ENCODE data around the gene ACSL3.

ACSL3 gene

GRCh38 chr2:222899413-222900181 lies 38.8 kb downstream of the ACSL3 start:
- in situ Hi-C loops (cut with MboI; ENCODE audit: low sequenced_read_pairs): loop anchor here (5.0 kb wide), 1 partner anchor 207 kb away; no protein-coding TSS in a partner anchor
- peaks cover 8% of the 10 kb centered on the region for H3K4me1 ChIP-seq
- no peaks in the 10 kb centered on the region for H3K36me3 ChIP-seq (replicated peaks)
- no peaks in the 10 kb centered on the region for H3K27me3 ChIP-seq (ENCODE audit: low read depth)
- H3K4me3 ChIP-seq: no peak overlapping the region
- no peak for DNase-seq (ENCODE audit: low spot score in 2 of 2)
- H3K9me3 ChIP-seq: no peaks in the 10 kb centered on the region

DNA sequence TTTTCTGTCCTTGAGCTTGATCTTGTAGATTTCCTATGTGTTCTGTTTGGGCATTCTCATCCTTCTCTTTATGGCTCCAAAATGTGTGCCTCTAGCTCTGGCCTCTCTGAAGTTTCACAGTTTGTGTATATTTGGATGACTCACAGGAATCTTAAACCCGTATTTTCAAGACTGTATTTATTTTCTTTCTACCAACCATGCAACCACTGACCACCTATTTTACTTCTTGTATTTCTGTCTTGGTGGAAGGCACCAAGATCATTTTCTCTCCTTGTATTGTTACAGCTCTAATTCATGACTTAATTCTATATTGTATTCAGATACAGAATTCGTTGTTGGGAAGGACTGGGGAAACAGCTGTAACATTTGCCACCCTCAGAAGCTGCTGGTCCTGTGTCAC lies 39.5 kb downstream of the ACSL3 start:
- DNase-seq (ENCODE audit: low spot score in 2 of 2): peak in 1 of 2 experiments; percentile 7
- H3K9me3 ChIP-seq: no peaks in the 10 kb centered on the region
- in situ Hi-C loops (cut with MboI; ENCODE audit: low sequenced_read_pairs): loop anchor here (5.0 kb wide), 1 partner anchor 208 kb away; no protein-coding TSS in a partner anchor

DNA sequence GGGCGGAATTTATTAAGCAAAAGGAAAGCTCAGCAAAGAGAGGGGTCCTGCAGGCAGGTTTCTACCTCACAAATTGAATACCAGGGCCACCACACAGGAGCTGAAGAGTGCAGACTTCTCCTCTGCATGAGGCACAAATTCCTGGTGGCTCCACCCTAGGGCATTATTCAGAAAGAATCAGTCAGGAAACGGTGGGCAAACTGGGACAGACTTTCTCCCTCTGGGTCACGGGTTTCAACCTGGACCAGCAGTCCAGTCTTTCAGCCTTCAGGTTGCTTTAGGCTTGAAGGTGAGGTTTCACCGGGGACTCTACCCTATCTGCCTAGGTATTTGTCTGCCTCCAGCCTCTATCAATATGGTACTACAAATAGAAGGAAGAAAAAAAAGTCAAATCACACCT lies 41.8 kb downstream of the ACSL3 start:
- no peaks in the 10 kb centered on the region for H3K9me3 ChIP-seq
- H3K27me3 ChIP-seq (ENCODE audit: low read depth): no peaks in the 10 kb centered on the region
- in situ Hi-C loops (cut with MboI; ENCODE audit: low sequenced_read_pairs): loop anchor here (5.0 kb wide), 1 partner anchor 210 kb away; no protein-coding TSS in a partner anchor
- peaks cover 8% of the 10 kb centered on the region for H3K4me1 ChIP-seq
- no peak for DNase-seq (ENCODE audit: low spot score in 2 of 2)
- H3K36me3 ChIP-seq (replicated peaks): no peaks in the 10 kb centered on the region
- no peak overlapping the region for H3K4me3 ChIP-seq

More for the DNA sequence above, 39.5 kb downstream of the ACSL3 start:
- Histone ChIP-seq H3K4me3 (no peak overlapping the region), H3K27me3 (ENCODE audit: low read depth) (no peaks in the 10 kb centered on the region), H3K36me3 (replicated peaks) (no peaks in the 10 kb centered on the region), H3K4me1 (peaks cover 8% of the 10 kb centered on the region)

GRCh38 chr2:222903234-222904220 lies 42.7 kb downstream of the ACSL3 start:
- no peaks in the 10 kb centered on the region for H3K27me3 ChIP-seq (ENCODE audit: low read depth)
- no peaks in the 10 kb centered on the region for H3K36me3 ChIP-seq (replicated peaks)
- peaks cover 8% of the 10 kb centered on the region for H3K4me1 ChIP-seq
- in situ Hi-C loops (cut with MboI; ENCODE audit: low sequenced_read_pairs): loop anchor here (5.0 kb wide), 1 partner anchor 211 kb away; no protein-coding TSS in a partner anchor
- no peak overlapping the region for H3K4me3 ChIP-seq
- no peaks in the 10 kb centered on the region for H3K9me3 ChIP-seq
- DNase-seq (ENCODE audit: low spot score in 2 of 2): peak; percentile 50 to 52

DNA sequence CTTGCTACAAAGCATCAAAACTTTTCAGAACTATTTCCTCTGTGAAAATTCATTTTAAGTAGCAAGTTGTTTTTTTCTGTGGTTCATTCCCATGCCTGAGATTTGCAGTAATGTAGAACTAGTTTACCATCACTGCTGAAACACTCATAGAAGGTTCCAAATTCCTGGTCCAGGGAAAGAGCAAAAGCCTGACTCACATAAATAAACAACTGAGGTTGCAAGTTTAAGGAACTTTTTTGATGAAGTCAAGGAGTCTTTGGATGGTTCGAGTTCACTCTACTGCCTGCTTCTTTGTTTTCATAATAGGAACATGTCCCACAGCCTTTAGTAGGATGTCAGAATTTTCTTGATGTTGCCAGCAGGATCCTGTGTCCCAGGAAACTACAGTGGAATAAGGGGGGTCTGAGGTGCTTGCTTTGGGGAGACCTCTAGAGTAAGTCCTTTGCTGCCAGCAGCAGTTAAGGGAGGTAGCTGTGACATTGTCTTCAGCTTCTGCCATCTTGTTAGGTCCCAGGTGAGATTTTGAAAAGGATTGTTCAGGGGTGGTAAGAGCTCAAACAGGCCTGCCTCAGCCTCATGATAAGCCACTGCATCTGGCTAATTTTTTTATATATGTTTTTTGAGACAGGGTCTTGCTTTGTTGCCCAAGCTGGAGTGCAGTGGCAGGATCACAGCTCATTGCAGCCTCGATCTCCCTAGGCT lies 43.9 kb downstream of the ACSL3 start:
- Histone ChIP-seq H3K9me3 (no peaks in the 10 kb centered on the region), H3K36me3 (replicated peaks) (no peaks in the 10 kb centered on the region), H3K4me3 (no peak overlapping the region), H3K27me3 (ENCODE audit: low read depth) (no peaks in the 10 kb centered on the region), H3K4me1 (peaks cover 8% of the 10 kb centered on the region)
- in situ Hi-C loops (cut with MboI; ENCODE audit: low sequenced_read_pairs): loop anchor here (5.0 kb wide), 1 partner anchor 212 kb away; no protein-coding TSS in a partner anchor
- DNase-seq (ENCODE audit: low spot score in 2 of 2): no peak

DNA sequence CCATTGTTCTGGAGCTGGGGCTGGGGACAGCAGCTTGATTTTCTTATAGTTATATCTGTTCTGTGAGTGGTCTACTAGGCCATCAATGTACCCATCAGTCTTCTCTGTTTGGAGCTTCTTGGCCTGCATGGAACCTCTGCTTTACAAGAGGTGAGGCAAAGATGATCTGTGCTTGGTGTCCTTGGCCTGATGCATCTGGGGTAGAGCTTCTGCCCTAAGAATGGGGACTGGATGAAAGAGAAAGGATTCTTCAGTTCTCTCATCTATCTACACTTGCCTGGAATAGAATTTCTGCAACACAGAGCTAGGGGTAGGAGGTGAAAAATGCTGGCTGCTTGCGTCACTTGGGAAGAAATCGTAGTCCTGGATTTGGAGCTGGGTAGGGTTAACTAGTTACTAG lies 46.2 kb downstream of the ACSL3 start:
- Histone ChIP-seq H3K27me3 (ENCODE audit: low read depth) (no peaks in the 10 kb centered on the region), H3K9me3 (no peaks in the 10 kb centered on the region), H3K4me3 (no peak overlapping the region), H3K36me3 (replicated peaks) (peaks cover 2% of the 10 kb centered on the region; the same call in 1 of the 2 replicates), H3K4me1 (no peaks in the 10 kb centered on the region; the same call in 1 of the 2 replicates)
- no peak for DNase-seq (ENCODE audit: low spot score in 2 of 2)
- in situ Hi-C loops (cut with MboI; ENCODE audit: low sequenced_read_pairs): no loop called here

DNA sequence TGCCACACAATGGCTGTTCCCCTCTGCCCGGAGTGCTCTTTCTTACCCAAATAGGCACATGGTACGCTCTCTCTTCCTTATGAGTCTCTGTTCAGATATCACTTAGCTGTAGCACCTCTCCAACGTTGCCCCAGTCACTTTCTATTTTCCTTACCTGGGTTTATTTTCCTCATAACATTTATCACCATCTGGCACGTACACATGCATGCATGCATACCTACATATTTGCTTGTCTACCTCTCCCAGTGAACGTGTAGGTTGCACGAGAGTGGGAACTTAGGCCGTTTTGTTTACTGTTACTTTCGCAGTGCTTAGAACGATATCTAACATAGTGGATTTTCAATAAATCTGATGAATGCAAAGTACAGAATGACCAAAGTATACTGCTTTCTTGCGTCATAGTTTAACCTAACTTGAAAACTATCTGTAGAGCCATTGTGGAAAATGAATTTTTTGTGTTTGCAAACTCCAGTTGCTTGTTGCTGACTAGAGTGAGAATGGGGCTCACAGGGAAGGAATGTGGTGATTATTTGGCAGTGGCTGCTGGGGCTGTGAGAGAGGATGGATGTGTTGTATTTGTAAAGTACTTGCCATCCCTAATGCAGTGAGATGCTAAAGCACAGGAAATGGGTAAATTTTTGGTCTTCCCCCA lies 47.1 kb downstream of the ACSL3 start:
- no peaks in the 10 kb centered on the region for H3K9me3 ChIP-seq
- H3K27me3 ChIP-seq (ENCODE audit: low read depth): no peaks in the 10 kb centered on the region
- no peak overlapping the region for H3K4me3 ChIP-seq
- peaks cover 2% of the 10 kb centered on the region; the same call in 1 of the 2 replicates for H3K36me3 ChIP-seq (replicated peaks)
- in situ Hi-C loops (cut with MboI; ENCODE audit: low sequenced_read_pairs): no loop called here
- H3K4me1 ChIP-seq: no peaks in the 10 kb centered on the region
- DNase-seq (ENCODE audit: low spot score in 2 of 2): no peak

DNA sequence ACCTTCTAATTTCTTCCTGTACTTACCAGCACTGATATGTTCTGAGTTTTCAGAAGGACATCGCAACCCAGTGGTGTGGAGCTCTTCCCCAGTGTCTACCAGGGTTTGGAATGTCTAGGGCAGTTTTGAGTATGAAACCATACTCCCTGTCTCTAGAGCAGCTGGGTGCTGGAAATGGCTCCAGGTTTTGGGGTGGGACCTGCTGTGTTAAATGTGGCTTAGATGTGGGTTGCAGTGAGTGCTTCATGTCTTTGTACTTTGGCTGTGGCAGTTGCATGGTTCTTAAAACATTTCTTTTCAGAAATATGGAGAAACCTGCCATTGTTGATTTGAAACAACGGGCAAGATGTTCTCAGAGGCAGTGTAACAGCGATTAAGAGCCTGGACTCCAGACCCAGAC lies 48.5 kb downstream of the ACSL3 start:
- Histone ChIP-seq H3K9me3 (no peaks in the 10 kb centered on the region), H3K4me3 (no peak overlapping the region), H3K4me1 (no peaks in the 10 kb centered on the region), H3K27me3 (ENCODE audit: low read depth) (no peaks in the 10 kb centered on the region), H3K36me3 (replicated peaks) (peaks cover 2% of the 10 kb centered on the region; the same call in 1 of the 2 replicates)
- no peak for DNase-seq (ENCODE audit: low spot score in 2 of 2)
- in situ Hi-C loops (cut with MboI; ENCODE audit: low sequenced_read_pairs): no loop called here

DNA sequence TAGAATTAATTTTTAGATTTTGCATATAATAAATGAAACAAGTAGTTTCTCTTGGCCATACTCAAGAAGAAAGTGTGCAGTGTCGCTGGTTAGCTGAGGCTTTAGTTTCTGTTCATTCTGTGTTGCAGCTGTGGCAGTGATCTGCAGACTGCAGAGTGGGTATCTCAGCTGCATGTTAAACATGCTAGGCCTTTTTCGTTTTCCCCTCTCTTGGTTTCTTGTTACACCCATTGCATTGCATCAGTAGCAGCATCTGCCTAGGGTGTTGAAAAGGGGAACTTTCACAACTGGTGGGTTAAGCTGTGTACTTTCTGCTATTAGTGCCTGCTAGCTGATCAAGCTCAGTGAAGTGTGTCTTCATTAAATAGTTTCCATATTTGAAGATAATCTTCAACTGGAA lies 51.3 kb downstream of the ACSL3 start:
- no peaks in the 10 kb centered on the region for H3K27me3 ChIP-seq (ENCODE audit: low read depth)
- no peaks in the 10 kb centered on the region for H3K9me3 ChIP-seq
- in situ Hi-C loops (cut with MboI; ENCODE audit: low sequenced_read_pairs): no loop called here
- H3K4me3 ChIP-seq: no peak overlapping the region
- peaks cover 2% of the 10 kb centered on the region; the same call in 1 of the 2 replicates for H3K36me3 ChIP-seq (replicated peaks)
- DNase-seq (ENCODE audit: low spot score in 2 of 2): no peak
- H3K4me1 ChIP-seq: no peaks in the 10 kb centered on the region

GRCh38 chr2:222912776-222913175 lies 51.9 kb downstream of the ACSL3 start:
- no peak overlapping the region for H3K4me3 ChIP-seq

DNA sequence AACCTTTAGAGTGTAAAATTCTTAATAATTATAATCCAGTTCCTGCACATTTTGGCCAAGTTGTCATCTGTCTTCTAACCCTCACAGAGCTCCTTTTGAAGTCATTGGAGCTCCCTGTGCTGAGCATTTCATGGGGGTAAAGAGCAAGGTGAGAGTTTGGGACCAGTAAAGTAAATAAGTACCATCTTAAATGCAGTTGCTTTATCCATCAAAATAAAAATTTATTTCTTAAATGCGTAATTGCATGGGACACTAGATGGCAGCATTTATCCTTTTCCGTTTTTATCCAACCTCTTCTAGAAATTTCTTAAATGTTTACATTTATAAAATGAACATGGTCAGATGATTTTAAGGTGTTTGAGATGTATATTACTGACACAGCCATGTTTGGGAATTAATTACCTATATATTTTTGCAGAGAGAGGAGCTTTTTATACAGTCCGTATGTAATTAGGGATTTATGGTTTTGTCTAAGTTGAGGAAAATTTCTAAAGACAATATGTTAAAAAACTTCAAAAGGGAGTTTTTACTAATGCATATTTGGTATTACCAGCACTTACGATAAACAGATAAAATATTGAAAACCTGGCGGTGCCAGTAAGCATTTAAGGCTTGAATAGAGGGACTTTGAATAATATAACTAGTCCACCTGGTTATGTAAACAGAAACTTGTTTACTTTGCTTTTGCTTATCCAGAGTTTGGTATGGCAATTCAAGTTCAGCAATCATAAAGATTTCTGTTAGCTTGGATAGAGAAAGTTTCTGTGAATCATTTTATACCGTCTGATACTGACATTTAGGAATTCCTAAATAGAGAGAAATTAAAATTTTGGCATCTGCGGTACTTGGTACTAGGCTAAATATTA lies 54.5 kb downstream of the ACSL3 start:
- no peaks in the 10 kb centered on the region for H3K27me3 ChIP-seq (ENCODE audit: low read depth)
- H3K4me1 ChIP-seq: no peaks in the 10 kb centered on the region
- DNase-seq (ENCODE audit: low spot score in 2 of 2): no peak
- no peak overlapping the region for H3K4me3 ChIP-seq
- H3K9me3 ChIP-seq: no peaks in the 10 kb centered on the region
- peaks cover 4% of the 10 kb centered on the region for H3K36me3 ChIP-seq (replicated peaks)
- in situ Hi-C loops (cut with MboI; ENCODE audit: low sequenced_read_pairs): no loop called here

More at GRCh38 chr2:222912776-222913175, 51.9 kb downstream of the ACSL3 start:
- in situ Hi-C loops (cut with MboI; ENCODE audit: low sequenced_read_pairs): no loop called here
- no peak for DNase-seq (ENCODE audit: low spot score in 2 of 2)
- H3K27me3 ChIP-seq (ENCODE audit: low read depth): no peaks in the 10 kb centered on the region
- H3K36me3 ChIP-seq (replicated peaks): peaks cover 2% of the 10 kb centered on the region; the same call in 1 of the 2 replicates
- no peaks in the 10 kb centered on the region for H3K9me3 ChIP-seq
- no peaks in the 10 kb centered on the region for H3K4me1 ChIP-seq
